ENCODE results near the gene SLC25A24.
"Not testable (repeated sequence)": the region's sequence is repeated elsewhere in the genome, so short reads cannot be mapped to it uniquely, and the experiment has no call there.

SLC25A24 gene

GRCh38 chr1:108194051-108194450 is 6.1 kb downstream of the SLC25A24 start:
- no peak for DNase-seq (ENCODE audit: low read depth)

- no peak for DNase-seq (ENCODE audit: low read depth)
These were observed 6.8 kb downstream of the SLC25A24 start for GRCh38 chr1:108193333-108193732.

GRCh38 chr1:108192581-108192980 is 7.6 kb downstream of the SLC25A24 start:
- DNase-seq (ENCODE audit: low read depth), result no peak

GRCh38 chr1:108190686-108191416 is 9.3 kb downstream of the SLC25A24 start:
- DNase-seq (ENCODE audit: low read depth), result no peak

GRCh38 chr1:108190001-108190634 is 10.0 kb downstream of the SLC25A24 start:
- DNase-seq (ENCODE audit: low read depth), result no peak

- DNase-seq (ENCODE audit: low read depth), result no peak
These were observed 11.3 kb downstream of the SLC25A24 start for GRCh38 chr1:108188801-108189200.

- DNase-seq (ENCODE audit: low read depth), result no peak
These were observed 17.0 kb downstream of the SLC25A24 start for GRCh38 chr1:108182959-108183700.

GRCh38 chr1:108179018-108179417 is 21.1 kb downstream of the SLC25A24 start:
- no peak for DNase-seq (ENCODE audit: low read depth)

GRCh38 chr1:108162409-108162808 is 37.7 kb downstream of the SLC25A24 start:
- not testable (repeated sequence) for DNase-seq (ENCODE audit: low read depth)

- not testable (repeated sequence) for DNase-seq (ENCODE audit: low read depth)
These were observed 40.2 kb downstream of the SLC25A24 start for GRCh38 chr1:108159951-108160350.

GRCh38 chr1:108158893-108159453 is 41.2 kb downstream of the SLC25A24 start:
- no peak for DNase-seq (ENCODE audit: low read depth)

- DNase-seq (ENCODE audit: low read depth), result no peak
These were observed 45.8 kb downstream of the SLC25A24 start for GRCh38 chr1:108154314-108154713.

- DNase-seq (ENCODE audit: low read depth), result no peak
These were observed 47.3 kb downstream of the SLC25A24 start for GRCh38 chr1:108152782-108153222.

- no peak for DNase-seq (ENCODE audit: low read depth)
These were observed 48.6 kb downstream of the SLC25A24 start for GRCh38 chr1:108151548-108151947.

- DNase-seq (ENCODE audit: low read depth), result no peak
These were observed 50.2 kb downstream of the SLC25A24 start for GRCh38 chr1:108149796-108150467.

GRCh38 chr1:108144569-108144968 is 55.6 kb downstream of the SLC25A24 start:
- not testable (repeated sequence) for DNase-seq (ENCODE audit: low read depth)

- no peak for DNase-seq (ENCODE audit: low read depth)
These were observed 57.3 kb downstream of the SLC25A24 start for GRCh38 chr1:108142773-108143394.

- DNase-seq (ENCODE audit: low read depth), result no peak
These were observed 57.9 kb downstream of the SLC25A24 start for GRCh38 chr1:108142258-108142657.

GRCh38 chr1:108141621-108142020 is 58.5 kb downstream of the SLC25A24 start:
- no peak for DNase-seq (ENCODE audit: low read depth)

- DNase-seq (ENCODE audit: low read depth), result no peak
These were observed 59.2 kb downstream of the SLC25A24 start for GRCh38 chr1:108140936-108141335.

GRCh38 chr1:108140177-108140576 is 60.0 kb downstream of the SLC25A24 start:
- DNase-seq (ENCODE audit: low read depth), result no peak

All from stimulated activated CD8-positive, alpha-beta memory T cell treated with anti-CD3 and anti-CD28 coated beads, Interleukin-7, amount 100 ng/mL, for 24 hours (primary cell).